IgD-negative memory B cell (primary cell): ENCODE results near the gene SNRPF. TPM values are rescaled to one million over a fixed set of nuclear protein-coding genes. Genes with fewer than 3 reads are reported as not detected.
"Not testable (repeated sequence)": the region's sequence is repeated elsewhere in the genome, so short reads cannot be mapped to it uniquely, and the experiment has no call there.

Experiments used
- H3K27ac Mint-ChIP-seq, 3 donors: one replicate each; pipeline ENCODE4 v1.8.0; 2020 to 2022; ENCODE audit warnings: mild to moderate bottlenecking in 3 of 3, mixed read lengths in 3 of 3, moderate library complexity in 1 of 3
- H3K27me3 Mint-ChIP-seq: one replicate; pipeline ENCODE4 v1.8.0; 2021; ENCODE audit warnings: mixed read lengths
- H3K36me3 Mint-ChIP-seq: one replicate; pipeline ENCODE4 v1.8.0; 2020; ENCODE audit warnings: mild to moderate bottlenecking, mixed read lengths
- H3K4me1 Mint-ChIP-seq, 3 donors: one replicate each; pipeline ENCODE4 v1.8.0; 2020 to 2022; ENCODE audit warnings: mixed read lengths in 3 of 3, mild to moderate bottlenecking in 1 of 3
- H3K4me3 Mint-ChIP-seq, 4 donors: one replicate each; pipeline ENCODE4 v1.8.0; 2020 to 2022; ENCODE audit warnings: mild to moderate bottlenecking in 4 of 4, mixed read lengths in 4 of 4, moderate library complexity in 3 of 4
- H3K9me3 Mint-ChIP-seq, 3 donors: one replicate each; pipeline ENCODE4 v1.8.0; 2020 to 2021; ENCODE audit warnings: mixed read lengths in 3 of 3, mild to moderate bottlenecking in 1 of 3
- polyA plus RNA-seq: library from polyadenylated mRNA; unstranded; fragments of 300-500 nt; fragmentation: Illumina TruSeq; gene quantifications from one replicate; pipeline ENCODE4 v1.2.3, GENCODE V29; 2021

The SNRPF gene
- polyA plus RNA-seq: 50.6 TPM

- no peak within 1 kb of the TSS for H3K4me3 Mint-ChIP-seq
Measured at GRCh38 chr12:95858451-95859343, at the start of gene SNRPF. SNRPF (plus strand) TSS chr12:95858952; CDS start chr12:95859074, 122 bp downstream.

GRCh38 chr12:95809000-95809680, 49.6 kb upstream of the SNRPF start:
- Mint-ChIP-seq H3K36me3 (peaks cover 2% of the 10 kb centered on the region), H3K4me3 (no peak overlapping the region), H3K4me1 (no peaks in the 10 kb centered on the region), H3K9me3 (no peaks in the 10 kb centered on the region), H3K27ac (no peak overlapping the region), H3K27me3 (peaks cover 7% of the 10 kb centered on the region)

More at GRCh38 chr12:95858451-95859343, at the start of gene SNRPF:
- H3K27ac Mint-ChIP-seq: no peak within 1 kb of the TSS
- H3K9me3 Mint-ChIP-seq: no peaks in the 10 kb centered on the region
- H3K27me3 Mint-ChIP-seq: peaks cover 6% of the 10 kb centered on the region
- peaks cover 9% of the 10 kb centered on the region for H3K36me3 Mint-ChIP-seq
- H3K4me1 Mint-ChIP-seq: peaks cover 6 to 16% (median 11%) of the 10 kb centered on the region in 3 donors

- Mint-ChIP-seq H3K27me3 (peaks cover 7% of the 10 kb centered on the region), H3K4me1 (no peaks in the 10 kb centered on the region), H3K36me3 (peaks cover 2% of the 10 kb centered on the region), H3K27ac (no peak overlapping the region), H3K4me3 (no peak overlapping the region), H3K9me3 (no peaks in the 10 kb centered on the region)
Measured at GRCh38 chr12:95810411-95810810, 48.3 kb upstream of the SNRPF start.

GRCh38 chr12:95812155-95812554, 46.6 kb upstream of the SNRPF start:
- not testable (repeated sequence) for H3K4me1 Mint-ChIP-seq, H3K27ac Mint-ChIP-seq

GRCh38 chr12:95815632-95816212, 43.0 kb upstream of the SNRPF start:
- H3K27ac Mint-ChIP-seq: no peak overlapping the region
- no peaks in the 10 kb centered on the region for H3K4me1 Mint-ChIP-seq
- peaks cover 2% of the 10 kb centered on the region for H3K27me3 Mint-ChIP-seq
- H3K4me3 Mint-ChIP-seq: no peak overlapping the region
- H3K9me3 Mint-ChIP-seq: no peaks in the 10 kb centered on the region
- H3K36me3 Mint-ChIP-seq: peaks cover 2% of the 10 kb centered on the region

More at GRCh38 chr12:95812155-95812554, 46.6 kb upstream of the SNRPF start:
- not testable (repeated sequence) for H3K4me3 Mint-ChIP-seq, H3K27me3 Mint-ChIP-seq, H3K9me3 Mint-ChIP-seq, H3K36me3 Mint-ChIP-seq

- Mint-ChIP-seq H3K9me3 (no peaks in the 10 kb centered on the region), H3K27ac (no peak overlapping the region), H3K27me3 (peaks cover 4% of the 10 kb centered on the region), H3K4me1 (no peaks in the 10 kb centered on the region), H3K4me3 (no peak overlapping the region), H3K36me3 (no peaks in the 10 kb centered on the region)
Measured at GRCh38 chr12:95820096-95820703, 38.6 kb upstream of the SNRPF start.

- Mint-ChIP-seq H3K27ac (no peak overlapping the region), H3K4me1 (no peaks in the 10 kb centered on the region), H3K9me3 (no peaks in the 10 kb centered on the region), H3K27me3 (peaks cover 3% of the 10 kb centered on the region), H3K36me3 (no peaks in the 10 kb centered on the region), H3K4me3 (no peak overlapping the region)
Measured at GRCh38 chr12:95829395-95829794, 29.4 kb upstream of the SNRPF start.

- H3K4me1 Mint-ChIP-seq: no peaks in the 10 kb centered on the region
- H3K36me3 Mint-ChIP-seq: no peaks in the 10 kb centered on the region
- peaks cover 3% of the 10 kb centered on the region for H3K27me3 Mint-ChIP-seq
- no peaks in the 10 kb centered on the region for H3K9me3 Mint-ChIP-seq
- H3K27ac Mint-ChIP-seq: no peak overlapping the region
- no peak overlapping the region for H3K4me3 Mint-ChIP-seq
Measured at GRCh38 chr12:95830335-95831089, 28.2 kb upstream of the SNRPF start.

- Mint-ChIP-seq H3K9me3 (no peaks in the 10 kb centered on the region), H3K4me1 (peaks cover 0 to 5% (median 0%) of the 10 kb centered on the region in 3 donors), H3K4me3 (no peak overlapping the region), H3K36me3 (no peaks in the 10 kb centered on the region), H3K27ac (no peak overlapping the region), H3K27me3 (peaks cover 5% of the 10 kb centered on the region)
Measured at GRCh38 chr12:95834572-95834971, 24.2 kb upstream of the SNRPF start.

GRCh38 chr12:95836185-95836609, 22.6 kb upstream of the SNRPF start:
- H3K36me3 Mint-ChIP-seq: no peaks in the 10 kb centered on the region
- H3K4me3 Mint-ChIP-seq: no peak overlapping the region
- H3K9me3 Mint-ChIP-seq: no peaks in the 10 kb centered on the region
- peaks cover 5% of the 10 kb centered on the region for H3K27me3 Mint-ChIP-seq
- peaks cover 0 to 5% (median 0%) of the 10 kb centered on the region in 3 donors for H3K4me1 Mint-ChIP-seq
- H3K27ac Mint-ChIP-seq: no peak overlapping the region

GRCh38 chr12:95836630-95837239, 22.0 kb upstream of the SNRPF start:
- H3K27ac Mint-ChIP-seq: no peak overlapping the region
- no peaks in the 10 kb centered on the region for H3K36me3 Mint-ChIP-seq
- no peaks in the 10 kb centered on the region for H3K9me3 Mint-ChIP-seq
- no peak overlapping the region for H3K4me3 Mint-ChIP-seq
- peaks cover 5% of the 10 kb centered on the region for H3K27me3 Mint-ChIP-seq
- peaks cover 0 to 5% (median 0%) of the 10 kb centered on the region in 3 donors for H3K4me1 Mint-ChIP-seq

GRCh38 chr12:95837240-95838038, 21.3 kb upstream of the SNRPF start:
- no peak overlapping the region for H3K4me3 Mint-ChIP-seq
- no peaks in the 10 kb centered on the region for H3K36me3 Mint-ChIP-seq
- peaks cover 5% of the 10 kb centered on the region for H3K27me3 Mint-ChIP-seq
- H3K9me3 Mint-ChIP-seq: no peaks in the 10 kb centered on the region
- peak overlapping the region in 1 of 3 donors; percentile 72 for H3K27ac Mint-ChIP-seq
- H3K4me1 Mint-ChIP-seq: peaks cover 0 to 5% (median 0%) of the 10 kb centered on the region in 3 donors

- Mint-ChIP-seq H3K4me1 (peaks cover 0 to 5% (median 0%) of the 10 kb centered on the region in 3 donors), H3K4me3 (no peak overlapping the region), H3K9me3 (no peaks in the 10 kb centered on the region), H3K36me3 (no peaks in the 10 kb centered on the region), H3K27ac (peak overlapping the region in 1 of 3 donors; percentile 72), H3K27me3 (peaks cover 8% of the 10 kb centered on the region)
Measured at GRCh38 chr12:95838125-95838524, 20.6 kb upstream of the SNRPF start.
